Measurements from ENCODE around the gene CCDC195.

Gene CCDC195

GRCh38 chr2:224658780-224659405 lies 57.3 kb downstream of the CCDC195 start:
- H3K4me3 ChIP-seq (ENCODE audit: low read depth, low read length), result no peak overlapping the region
- DNase-seq (ENCODE audit: low read depth), result peak; percentile 28
- no peak for TF ChIP-seq CTCF (conservative IDR thresholded peaks at IDR 0.05; ENCODE audit: low read depth, low read length)

GRCh38 chr2:224657349-224657748 lies 58.8 kb downstream of the CCDC195 start:
- no peak overlapping the region for H3K4me3 ChIP-seq (ENCODE audit: low read depth, low read length)
- TF ChIP-seq CTCF (conservative IDR thresholded peaks at IDR 0.05; ENCODE audit: low read depth, low read length), result no peak
- DNase-seq (ENCODE audit: low read depth), result no peak

GRCh38 chr2:224655006-224655537 lies 61.1 kb downstream of the CCDC195 start:
- no peak for TF ChIP-seq CTCF (conservative IDR thresholded peaks at IDR 0.05; ENCODE audit: low read depth, low read length)
- no peak for DNase-seq (ENCODE audit: low read depth)
- H3K4me3 ChIP-seq (ENCODE audit: low read depth, low read length), result no peak overlapping the region
